Fibroblast of peridontal ligament (primary cell): ENCODE results near the gene TP53AIP1.
"Not testable (repeated sequence)": the region's sequence is repeated elsewhere in the genome, so short reads cannot be mapped to it uniquely, and the experiment has no call there.

ENCODE experiments used
- DNase-seq: peaks from one replicate; pipeline ENCODE4 v3.0.0-alpha.2; 2010; ENCODE audit errors: extremely low read depth

Gene TP53AIP1

DNA sequence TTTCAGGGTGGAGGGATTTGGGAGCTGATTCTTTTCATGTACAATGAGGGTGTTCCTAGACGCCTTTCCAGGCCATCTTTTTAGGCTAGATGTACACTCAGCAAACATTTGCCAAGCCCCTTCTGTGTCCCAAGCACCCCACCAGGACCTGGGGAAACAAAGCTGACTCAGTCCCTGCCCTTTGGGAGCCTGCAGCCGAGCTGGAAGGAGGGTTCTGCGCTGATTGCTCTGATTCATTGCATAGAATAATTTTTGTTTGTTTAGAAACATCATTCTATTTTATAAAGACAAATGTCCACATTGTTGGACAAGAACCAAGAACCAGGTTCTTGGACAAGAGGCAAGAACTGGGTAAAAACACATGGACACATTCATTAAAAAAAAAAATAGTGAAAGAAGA lies 16.7 kb downstream of the TP53AIP1 start:
- DNase-seq, result no peak

DNA sequence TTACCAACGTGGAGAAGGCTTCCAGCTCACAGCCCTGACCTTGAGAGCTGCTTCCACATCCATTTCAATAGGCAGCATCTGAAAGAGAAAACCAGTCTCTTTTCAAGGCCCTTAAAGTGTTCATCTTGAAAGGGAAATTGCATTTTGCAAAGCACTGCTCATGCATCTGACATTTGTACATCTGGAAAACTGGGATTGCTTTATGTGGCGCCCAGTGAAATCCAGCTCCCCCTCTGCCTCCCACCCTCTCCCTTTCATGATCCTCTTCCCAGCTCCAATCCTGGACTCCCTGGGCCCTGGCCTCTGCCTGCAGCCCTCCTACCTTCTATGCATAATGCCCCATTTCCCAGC lies 17.4 kb downstream of the TP53AIP1 start:
- DNase-seq, result no peak

DNA sequence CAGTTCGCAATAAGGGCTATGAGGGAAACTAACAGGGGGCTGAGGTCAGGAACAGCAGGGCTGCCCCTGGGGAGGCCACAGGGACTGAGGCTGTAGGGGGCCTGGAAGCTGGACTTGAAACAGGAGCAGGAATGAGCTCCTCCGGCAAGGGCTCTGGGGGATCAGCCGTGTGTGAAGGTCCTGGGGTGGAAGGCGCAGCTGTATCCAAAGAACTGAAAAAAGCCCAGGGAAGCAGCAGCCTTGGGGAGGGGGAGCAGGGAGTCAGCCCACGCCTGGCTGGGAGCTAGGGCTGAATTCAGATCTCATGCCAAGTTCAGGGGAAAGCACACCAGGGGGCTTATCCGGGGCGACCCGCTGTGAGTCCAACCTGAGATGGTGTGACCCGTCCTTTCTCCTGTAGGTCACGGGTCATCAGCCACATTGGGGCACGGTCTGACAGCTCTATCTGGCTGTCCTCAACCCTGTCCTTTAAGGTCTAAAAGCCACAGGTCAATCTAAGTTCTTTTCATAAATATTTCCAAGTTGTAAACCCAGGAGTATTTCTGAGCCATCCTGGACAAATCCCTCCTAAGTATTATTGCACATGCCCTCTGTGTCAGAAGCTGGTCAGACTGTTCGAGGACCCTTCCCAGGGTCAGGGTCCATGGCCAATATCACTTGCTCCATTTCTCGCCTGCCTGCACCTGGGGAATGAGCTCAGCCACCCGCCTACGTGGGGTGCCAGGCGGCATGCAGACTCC lies 18.0 kb downstream of the TP53AIP1 start:
- DNase-seq, result no peak

DNA sequence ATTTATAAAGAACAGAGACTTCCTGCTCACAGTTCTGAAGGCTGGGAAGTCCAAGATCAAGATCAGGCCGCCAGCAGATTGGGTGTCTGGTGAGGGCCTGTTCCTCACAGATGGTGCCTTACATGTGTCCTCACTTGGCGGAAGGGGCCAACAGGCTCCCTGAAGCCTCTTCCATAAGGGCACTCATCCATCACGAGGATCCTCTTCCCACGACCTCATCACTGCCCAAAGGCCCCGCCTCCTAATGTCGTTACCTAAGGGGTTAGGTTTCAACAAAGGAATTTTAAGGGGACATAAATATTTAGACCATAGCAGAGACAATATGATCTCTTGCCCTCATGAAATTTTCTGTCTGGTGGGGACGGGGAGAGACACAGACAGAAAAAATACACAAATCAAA lies 18.6 kb downstream of the TP53AIP1 start:
- no peak for DNase-seq

DNA sequence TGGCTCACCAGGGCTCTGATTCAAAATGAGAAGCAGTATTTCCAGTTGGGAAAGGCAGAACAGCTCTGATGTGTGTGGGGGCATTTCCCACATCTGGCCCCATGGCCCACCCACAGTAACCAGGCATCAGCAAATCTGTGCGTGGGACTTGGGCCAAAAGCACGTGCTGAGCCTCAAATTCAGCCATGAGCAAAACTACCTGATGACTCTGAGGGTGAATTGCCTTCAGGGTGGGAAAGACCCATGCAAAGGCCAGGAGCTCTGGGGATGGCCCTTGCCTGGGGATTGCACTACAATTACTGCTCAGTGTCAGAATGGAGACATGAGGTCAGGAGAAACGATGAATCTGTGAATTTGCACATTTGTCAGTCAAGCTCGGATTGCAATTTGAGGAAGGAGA lies 20.9 kb downstream of the TP53AIP1 start:
- DNase-seq, result no peak

DNA sequence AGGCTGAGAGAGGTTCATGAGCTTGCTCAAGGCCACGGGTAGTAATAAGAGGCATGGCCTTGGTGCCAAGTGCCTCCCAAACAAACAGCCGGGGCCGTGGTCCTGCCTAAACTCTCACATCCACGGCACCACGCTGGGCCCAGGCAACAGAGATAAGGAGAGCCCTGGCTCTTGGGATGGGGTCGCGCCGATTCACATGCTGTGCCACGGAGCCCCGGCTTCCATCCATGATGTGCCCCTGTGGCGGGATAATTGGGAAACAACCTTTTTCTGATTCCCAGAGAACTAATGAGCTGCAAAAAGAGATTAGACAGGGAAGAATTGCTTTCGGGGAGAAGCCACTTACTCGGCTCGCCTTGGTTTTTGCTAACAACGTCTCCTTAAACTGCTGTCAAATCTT lies 22.0 kb downstream of the TP53AIP1 start:
- no peak for DNase-seq

DNA sequence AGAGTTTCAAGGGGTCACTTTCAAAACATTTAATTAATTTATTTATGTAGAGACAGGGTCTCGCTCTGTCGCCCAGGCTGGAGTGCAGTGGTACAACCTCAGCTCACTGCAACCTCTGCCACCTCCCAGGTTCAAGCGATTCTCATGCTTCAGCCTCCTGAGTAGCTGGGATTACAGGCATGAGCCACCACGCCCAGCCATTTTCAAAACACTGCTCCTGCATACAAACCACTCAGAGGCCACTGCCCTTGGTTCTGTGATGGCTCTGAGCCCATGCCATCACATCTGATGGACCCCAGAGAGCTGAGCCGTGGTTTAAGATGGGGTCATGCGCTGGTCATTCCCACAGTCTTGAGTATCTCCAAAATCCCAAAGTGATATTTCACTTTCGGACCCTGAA lies 23.0 kb downstream of the TP53AIP1 start:
- DNase-seq, result not testable (repeated sequence)

DNA sequence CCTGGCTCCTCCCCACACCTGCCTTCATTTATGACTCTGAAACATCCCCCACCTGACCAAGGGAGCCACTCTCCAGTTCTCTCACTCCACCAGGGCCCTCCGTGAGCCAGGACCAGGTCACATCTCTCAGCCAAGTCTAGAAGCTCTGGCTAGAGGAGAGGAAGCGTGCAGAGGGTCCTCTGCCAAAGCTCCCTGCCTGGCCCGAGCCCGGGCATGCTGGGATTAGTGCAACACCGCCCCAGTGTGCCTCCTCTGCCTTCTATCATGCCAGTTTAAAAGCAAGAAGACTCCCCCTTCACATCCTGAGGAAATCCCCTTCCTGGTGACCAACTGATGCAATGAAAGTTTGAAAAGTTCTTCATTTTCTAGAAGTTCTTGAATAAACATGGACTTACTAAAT lies 23.5 kb downstream of the TP53AIP1 start:
- DNase-seq, result no peak

DNA sequence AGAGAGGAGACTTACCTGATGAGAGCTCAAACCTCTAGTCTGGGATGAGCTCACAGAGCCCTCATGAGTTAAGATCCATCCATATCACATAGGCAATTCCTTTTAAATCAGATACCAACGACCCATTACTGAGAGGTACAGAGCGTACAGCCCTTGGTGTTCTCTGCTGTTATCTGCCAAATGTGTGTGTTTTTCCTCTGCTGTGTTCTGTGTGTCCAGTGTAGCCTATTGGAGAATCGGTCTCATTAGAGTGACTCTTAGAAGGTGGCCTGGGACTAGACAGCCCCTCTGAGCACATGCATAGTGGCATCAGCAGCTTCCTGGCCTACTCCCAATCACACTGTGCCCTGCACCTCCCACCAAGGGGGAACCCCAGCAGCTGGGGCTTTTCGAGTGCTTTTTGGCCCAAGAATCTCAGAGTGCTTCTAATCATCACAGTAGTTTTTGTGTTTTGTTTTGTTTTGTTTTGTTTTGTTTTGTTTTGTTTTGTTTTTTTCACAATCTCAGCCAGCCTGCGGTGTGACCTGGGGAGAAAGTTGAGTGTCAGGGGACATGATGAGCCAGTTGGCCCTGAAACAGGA lies 25.4 kb downstream of the TP53AIP1 start:
- DNase-seq, result no peak

DNA sequence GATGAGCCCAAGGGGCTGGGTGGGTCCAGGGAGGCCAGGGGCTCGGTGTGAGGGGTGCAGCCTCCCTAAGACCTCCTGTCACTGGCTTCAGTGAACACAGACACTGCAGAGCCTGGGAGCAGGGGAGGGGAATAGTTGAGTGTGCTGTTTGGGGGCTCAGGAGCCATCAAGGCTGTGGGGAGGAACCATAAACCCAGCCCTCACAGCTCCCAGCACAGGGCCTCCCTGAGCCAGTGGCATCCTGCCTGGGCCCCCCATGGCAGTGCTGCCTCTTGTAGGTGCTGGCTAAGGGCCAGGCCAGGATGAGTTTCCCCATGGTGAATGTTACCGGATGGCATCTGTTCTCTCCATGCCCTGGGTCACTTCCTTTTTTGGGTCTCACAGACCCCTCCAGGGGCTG lies 26.0 kb downstream of the TP53AIP1 start:
- no peak for DNase-seq

DNA sequence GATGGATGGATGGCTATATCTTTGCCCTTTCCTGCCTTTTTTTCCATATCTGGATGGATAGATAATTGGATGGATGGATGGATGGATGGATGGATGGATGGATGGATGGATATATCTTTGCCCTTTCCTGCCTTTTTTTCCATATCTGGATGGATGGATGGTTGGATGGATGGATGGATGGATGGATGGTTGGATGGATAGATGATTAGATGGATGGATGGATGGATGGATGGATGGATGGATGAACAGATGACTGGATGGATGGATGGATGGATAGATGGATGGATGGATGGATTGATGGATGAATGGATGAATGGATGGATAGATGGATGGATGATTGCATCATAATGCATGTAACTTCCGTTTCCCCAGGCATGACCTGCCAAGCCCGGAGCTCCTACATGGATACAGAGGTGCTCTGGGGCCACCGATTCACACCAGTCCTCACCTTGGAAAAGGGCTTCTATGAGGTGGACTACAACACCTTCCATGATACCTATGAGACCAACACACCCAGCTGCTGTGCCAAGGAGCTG lies 26.6 kb downstream of the TP53AIP1 start:
- DNase-seq, result no peak

DNA sequence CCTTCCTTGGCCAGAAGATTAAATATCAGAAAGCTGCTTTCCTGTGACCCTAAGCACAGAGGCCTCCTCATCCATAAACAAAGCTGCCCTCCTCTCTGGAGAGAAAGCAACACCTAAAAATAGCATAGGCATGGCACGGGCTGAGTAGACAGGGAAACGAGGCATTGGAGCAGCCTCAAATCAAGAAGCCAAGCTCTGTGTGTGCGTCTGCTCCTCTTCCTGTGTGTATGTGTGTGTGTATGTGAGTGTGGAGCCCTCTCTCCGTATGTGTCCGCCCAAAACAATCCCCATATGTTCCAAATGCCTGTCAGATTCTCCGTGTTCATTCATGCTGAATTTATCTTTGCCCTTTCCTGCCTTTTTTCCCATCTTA lies 27.5 kb downstream of the TP53AIP1 start:
- DNase-seq, result no peak

DNA sequence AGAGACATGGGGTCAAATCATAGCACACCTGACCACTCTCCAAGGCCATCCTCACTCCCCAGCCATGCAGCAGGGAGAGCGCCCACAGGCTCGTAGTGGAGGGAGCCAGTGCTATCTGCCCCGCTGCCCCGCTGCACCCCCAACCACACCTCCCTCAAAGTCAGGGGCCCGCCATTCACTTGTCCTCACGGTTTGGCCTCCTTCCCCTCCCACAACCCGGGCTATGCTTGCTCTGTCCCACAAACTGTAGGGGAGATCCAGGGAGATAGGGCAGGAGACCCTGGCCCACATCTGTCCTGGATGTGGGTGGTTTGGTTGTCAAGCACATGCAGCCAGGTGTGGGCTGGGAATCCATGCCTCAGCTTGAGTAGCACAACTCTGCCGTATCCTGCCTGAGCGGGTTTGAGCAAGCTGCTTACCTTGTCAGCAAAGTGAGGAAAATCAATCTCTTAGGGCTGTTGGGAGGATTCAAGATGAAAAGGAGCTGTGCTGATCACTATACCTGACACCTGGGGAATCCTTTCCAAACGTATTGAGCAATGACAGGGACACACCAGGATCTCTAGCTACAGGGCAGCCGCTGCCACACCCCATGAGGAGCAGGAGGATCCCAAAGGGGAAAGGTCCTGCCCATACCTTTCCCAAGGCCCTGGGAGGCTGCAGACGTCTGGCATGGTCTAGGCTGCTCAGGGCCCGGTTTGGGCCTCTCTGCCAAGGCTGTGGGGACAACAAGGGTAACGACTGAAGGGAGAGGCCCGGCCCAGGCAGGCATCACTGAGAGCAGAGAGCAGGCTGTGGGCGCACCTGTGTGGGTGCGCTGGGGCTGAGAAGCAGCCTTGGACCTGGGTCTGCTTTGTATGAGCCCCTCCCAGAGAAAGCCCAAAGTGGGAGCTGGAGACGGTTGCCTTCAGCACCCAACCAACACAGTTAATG lies 28.2 kb downstream of the TP53AIP1 start:
- no peak for DNase-seq

DNA sequence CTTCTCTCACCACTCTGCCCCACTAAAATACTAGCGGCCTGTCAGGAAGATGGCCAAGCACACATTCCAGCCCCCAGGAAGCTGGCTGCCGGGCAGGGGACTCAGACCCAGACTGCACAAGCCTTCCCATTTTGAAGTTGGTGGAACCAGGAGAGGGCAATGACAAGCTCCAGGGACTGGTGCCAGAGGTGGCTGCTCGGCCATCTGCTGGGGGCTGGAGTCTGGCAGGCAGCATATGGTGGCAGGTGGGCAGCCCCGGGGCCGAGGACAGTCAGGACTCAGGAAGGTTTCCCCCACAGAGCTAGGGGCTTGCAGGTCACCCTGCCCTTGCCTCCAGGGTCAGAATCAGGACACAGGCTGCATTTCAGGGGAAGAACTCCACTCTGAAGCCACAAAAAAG lies 28.9 kb downstream of the TP53AIP1 start:
- DNase-seq, result no peak

DNA sequence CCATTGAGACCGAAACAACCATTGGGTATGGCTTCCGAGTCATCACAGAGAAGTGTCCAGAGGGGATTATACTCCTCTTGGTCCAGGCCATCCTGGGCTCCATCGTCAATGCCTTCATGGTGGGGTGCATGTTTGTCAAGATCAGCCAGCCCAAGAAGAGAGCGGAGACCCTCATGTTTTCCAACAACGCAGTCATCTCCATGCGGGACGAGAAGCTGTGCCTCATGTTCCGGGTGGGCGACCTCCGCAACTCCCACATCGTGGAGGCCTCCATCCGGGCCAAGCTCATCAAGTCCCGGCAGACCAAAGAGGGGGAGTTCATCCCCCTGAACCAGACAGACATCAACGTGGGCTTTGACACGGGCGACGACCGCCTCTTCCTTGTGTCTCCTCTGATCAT lies 31.0 kb downstream of the TP53AIP1 start:
- DNase-seq, result no peak

DNA sequence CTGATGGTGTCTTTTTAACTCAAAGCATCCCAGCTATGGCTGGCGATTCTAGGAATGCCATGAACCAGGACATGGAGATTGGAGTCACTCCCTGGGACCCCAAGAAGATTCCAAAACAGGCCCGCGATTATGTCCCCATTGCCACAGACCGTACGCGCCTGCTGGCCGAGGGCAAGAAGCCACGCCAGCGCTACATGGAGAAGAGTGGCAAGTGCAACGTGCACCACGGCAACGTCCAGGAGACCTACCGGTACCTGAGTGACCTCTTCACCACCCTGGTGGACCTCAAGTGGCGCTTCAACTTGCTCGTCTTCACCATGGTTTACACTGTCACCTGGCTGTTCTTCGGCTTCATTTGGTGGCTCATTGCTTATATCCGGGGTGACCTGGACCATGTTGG lies 31.4 kb downstream of the TP53AIP1 start:
- DNase-seq, result no peak

DNA sequence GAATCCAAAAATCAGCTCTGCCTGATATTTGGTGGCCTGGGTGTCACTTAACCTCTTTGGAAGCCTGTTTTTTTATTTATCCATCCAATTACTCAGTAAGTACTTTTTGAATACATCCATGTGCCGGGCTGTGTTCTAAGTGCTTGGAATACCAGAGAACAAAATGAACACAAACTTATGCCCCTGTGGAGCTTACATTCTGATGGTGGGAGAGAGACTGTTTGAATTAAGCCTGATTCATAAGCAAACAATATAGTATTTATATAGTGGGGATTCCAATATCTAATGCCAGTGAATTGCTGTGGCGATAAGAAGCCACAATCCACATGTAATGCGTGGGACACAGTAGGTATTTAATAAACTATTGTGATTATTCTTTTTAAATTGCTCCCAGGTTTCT lies 32.1 kb downstream of the TP53AIP1 start:
- no peak for DNase-seq

DNA sequence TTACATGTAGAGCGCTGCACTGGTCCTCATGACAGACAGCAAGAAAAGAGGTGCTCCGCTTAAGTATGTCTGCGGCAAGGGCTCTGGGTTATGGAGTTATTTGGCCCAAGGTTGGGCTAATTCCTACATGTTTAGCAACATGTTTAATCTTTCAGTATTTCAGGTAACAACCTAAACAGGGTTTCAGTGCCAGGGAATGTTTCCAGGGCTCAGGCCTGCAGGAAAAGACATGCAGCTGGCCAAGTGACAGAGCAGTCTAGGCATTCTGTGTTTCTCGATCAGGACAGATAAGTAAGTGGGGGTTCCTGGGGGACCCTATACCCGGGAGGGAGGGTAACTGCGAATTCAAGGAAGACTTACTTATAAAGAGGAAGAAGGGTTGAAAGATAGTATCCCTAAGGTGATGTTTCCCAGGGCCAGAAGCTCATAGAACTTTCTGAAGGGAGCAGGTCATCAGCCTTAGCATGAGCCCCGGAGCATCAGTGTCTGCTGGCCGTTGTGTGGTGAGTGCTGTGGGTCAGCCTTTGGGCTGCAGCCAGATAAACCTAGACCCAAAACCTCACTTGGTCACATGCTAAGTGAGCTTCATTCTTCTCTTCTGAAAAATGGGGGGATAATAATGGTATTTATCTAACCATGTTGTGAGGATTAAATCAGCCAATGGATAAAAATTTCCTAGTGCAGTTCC lies 33.1 kb downstream of the TP53AIP1 start:
- no peak for DNase-seq

DNA sequence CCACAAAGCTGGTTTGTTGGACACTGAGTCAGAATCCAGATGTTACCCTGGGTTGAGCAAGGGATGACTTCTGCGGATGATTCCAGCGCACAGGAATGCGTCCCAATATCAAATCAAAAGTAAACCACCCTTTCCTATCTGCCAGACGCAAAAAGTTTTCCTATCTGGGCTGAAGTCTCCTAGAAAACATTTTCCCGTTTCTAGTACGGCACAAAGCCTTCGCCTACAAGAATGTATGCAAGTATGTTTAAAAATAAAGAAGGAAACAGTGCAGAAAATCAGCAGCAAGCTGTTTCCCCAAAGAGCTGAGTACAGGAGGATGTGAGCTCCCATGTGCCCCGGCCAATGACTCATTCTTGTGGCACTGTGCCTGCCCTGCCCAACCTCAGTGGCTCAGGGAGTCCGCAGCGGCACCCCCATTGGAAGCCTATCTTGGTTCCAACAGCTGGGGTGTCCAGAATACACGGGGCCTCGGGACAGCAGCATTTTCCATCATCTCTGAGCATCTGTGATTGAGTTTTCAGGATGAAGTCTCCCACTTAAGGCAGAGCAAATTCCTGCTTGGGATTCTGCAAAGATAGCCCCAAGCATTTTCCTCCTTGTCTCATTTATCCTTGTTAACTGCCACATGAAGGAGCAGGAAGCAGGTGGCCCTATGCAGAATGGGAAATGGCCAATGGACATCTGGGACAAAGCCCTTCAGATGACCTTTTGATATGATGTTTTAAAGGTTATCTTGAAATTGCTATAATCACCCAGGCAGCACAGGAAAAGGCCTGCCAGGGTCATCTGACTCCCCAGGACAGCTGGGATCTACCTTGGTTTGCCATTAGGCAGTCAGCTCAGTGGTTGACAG lies 34.1 kb downstream of the TP53AIP1 start:
- peak; percentile 66 for DNase-seq

DNA sequence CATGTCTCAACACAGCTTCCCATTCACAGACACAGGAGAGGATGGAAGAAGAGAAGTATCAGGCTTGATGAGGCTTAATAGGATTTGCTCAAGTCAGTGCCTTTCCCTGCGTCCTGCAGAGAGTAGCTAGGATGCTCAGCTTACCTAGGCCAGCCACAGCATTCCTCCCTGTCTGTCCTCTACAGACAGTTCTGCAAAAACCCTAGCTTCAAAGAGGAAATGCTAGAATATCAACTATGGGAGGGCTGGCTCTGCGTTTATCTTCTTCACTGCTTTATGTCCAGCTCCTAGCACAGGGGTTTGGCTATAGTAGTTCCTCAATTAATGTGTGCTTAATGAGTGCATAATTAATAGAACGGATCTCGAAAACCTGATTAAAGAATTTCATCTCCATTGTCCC lies 35.1 kb downstream of the TP53AIP1 start:
- no peak for DNase-seq
